Lower leg skin (tissue), 4 donors: ENCODE measurements around the gene APBB2. TPM values are rescaled to one million over a fixed set of nuclear protein-coding genes. Genes with fewer than 3 reads are reported as not detected.

Source experiments
- DNase-seq, 2 donors: peaks; one replicate each; pipeline ENCODE4 v3.0.0-alpha.2; 2019; ENCODE audit warnings: low spot score in 2 of 2
- H3K4me3 ChIP-seq: fragments of 200-600 bp; sonication (generic); 2 replicates; pipeline ENCODE4 v1.5.1; 2017; ENCODE audit warnings: mild to moderate bottlenecking, low read depth; ENCODE audit not compliant: poor library complexity, severe bottlenecking
- POLR2A ChIP-seq, 2 donors: fragments of 450-650 bp; IDR thresholded peaks; one replicate each; pipeline ENCODE4 v1.6.1; 2016 to 2017; ENCODE audit warnings: antibody characterized with exemption in 2 of 2, mild to moderate bottlenecking in 1 of 2, moderate library complexity in 1 of 2
- WGBS, 2 donors: methylation state at CpG; one replicate each; pipeline ENCODE4 v1.1.5; 2018; 5-methylcytosine and 5-hydroxymethylcytosine counted together
- intact Hi-C: fragments of 100-400 bp; cut with DNase I; formaldehyde crosslinking; loops from one replicate; pipeline ENCODE4 v1.15.0; 2023; ENCODE audit warnings: low total_unique reads
- total RNA-seq, 4 donors: library from RNA; depleted of rRNA; stranded (reverse); fragments of >200 nt; gene quantifications; one replicate each; pipeline ENCODE4 v1.1.0, GENCODE V29; 2016
- TF ChIP-seq, protein P1 (sequence below), 3 donors: fragments of 450-650 bp; IDR thresholded peaks; one replicate each; pipeline ENCODE4 v1.5.1; 2016; ENCODE audit warnings: antibody characterized with exemption in 3 of 3, mild to moderate bottlenecking in 3 of 3, moderate library complexity in 2 of 3

Gene APBB2
- total RNA-seq, 4 donors from 2014 or later, result 24.0 to 49.2 (median 43.3) TPM

DNA sequence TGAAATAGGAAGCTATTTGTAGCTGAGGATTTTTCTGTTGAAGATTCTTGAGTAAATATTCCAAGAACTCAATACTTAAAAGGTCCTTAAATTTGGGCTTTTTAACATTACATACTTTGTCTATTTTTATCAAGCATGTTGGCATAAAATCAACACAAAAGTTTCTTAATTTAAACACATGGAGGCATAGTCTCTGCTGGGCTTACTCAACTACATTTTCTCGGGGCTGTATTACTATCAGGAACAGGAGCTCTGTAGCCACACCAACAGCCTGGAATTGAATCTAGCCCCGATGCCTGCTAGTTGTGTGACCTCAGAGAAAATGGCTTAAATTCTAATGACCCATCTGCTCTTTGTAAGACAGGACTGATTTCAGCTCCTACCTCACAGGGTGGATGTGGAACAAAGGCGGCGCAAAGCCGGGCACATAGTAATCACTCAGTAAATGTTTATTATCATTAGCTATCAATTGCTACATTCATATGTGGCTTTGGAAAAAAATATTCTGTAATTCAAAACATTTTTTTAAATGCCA, 257.6 kb downstream of the APBB2 start:
- 69 to 85% methylated on average over 5 of the region's 5 CpGs for WGBS, 2 donors
- intact Hi-C loops, result no loop called here
- H3K4me3 ChIP-seq, result no peak overlapping the region
- no peak for DNase-seq
- TF ChIP-seq, protein P1, sequence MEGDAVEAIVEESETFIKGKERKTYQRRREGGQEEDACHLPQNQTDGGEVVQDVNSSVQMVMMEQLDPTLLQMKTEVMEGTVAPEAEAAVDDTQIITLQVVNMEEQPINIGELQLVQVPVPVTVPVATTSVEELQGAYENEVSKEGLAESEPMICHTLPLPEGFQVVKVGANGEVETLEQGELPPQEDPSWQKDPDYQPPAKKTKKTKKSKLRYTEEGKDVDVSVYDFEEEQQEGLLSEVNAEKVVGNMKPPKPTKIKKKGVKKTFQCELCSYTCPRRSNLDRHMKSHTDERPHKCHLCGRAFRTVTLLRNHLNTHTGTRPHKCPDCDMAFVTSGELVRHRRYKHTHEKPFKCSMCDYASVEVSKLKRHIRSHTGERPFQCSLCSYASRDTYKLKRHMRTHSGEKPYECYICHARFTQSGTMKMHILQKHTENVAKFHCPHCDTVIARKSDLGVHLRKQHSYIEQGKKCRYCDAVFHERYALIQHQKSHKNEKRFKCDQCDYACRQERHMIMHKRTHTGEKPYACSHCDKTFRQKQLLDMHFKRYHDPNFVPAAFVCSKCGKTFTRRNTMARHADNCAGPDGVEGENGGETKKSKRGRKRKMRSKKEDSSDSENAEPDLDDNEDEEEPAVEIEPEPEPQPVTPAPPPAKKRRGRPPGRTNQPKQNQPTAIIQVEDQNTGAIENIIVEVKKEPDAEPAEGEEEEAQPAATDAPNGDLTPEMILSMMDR (IDR thresholded peaks at IDR 0.05), result no peak
- TF ChIP-seq POLR2A (IDR thresholded peaks at IDR 0.05), result no peak

DNA sequence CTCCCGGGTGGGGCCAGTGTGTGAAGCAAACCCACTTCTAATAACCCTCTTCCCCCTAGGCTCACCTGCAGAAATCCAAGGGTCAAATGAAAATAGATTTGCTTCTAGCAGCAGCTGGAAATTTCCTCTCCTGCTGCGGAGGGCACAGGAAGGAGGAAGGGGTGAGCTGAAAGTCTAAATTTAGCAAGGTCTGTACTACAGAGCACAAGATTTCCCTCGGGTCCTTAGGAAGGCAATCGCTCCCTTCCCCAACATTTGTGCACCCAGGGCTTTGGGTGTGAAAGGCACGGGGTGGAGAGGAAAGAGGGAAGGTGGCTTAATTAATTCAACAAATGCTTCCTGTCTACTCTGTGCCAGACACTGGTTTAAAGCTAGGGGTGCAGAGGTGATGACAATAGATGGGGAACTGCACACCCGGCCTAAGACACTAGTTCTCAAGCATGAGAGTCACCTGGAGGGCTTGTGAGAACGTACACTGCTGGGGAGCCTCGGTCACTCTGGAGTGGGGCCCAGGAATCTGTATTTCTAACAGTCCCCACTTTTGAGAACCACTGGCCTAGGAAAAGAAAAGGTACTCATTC, 260.2 kb downstream of the APBB2 start:
- DNase-seq, result no peak
- WGBS, 2 donors, result 46 to 61% methylated on average over 8 of the region's 8 CpGs
- intact Hi-C loops, result no loop called here

DNA sequence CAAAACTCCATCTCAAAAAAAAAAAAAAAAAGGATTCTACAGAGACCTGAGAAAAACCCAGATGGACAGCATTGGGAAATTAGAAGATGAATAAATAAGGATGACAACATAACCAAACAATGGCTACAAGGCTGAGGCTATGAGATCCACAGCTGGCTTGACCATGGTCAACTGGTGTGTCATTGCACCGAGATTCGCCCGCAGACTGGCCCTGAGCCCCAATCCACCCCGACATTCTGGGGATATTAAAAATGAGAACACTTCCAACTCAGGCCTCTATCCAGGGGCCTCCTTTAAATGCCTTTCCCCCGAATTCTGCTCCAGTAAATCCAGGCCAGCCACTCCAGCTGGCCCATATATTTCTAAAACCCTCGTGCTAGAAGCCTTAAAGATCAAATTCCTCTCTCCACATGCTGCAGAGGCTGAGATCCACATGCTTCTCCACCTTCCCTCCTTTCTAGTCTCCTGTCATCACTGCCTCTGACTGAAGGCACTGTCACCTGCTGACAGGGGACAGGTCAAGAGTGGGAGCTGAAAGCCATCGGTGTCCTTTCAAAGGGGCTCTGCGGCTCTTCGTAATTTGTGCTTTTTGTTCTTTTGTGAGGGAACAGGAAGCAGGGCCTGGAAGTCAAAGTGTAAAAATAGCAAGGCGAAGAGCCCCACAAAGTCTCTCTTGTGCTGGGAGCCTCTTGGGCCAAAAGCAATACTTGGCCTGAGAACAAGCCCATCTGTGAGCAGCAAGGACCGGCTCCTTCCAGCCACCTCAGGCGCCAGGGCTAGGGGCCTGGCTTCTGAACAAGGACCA, 260.9 kb downstream of the APBB2 start:
- intact Hi-C loops, result no loop called here
- H3K4me3 ChIP-seq, result no peak overlapping the region
- TF ChIP-seq, protein P1 (IDR thresholded peaks at IDR 0.05), result no peak
- TF ChIP-seq POLR2A (IDR thresholded peaks at IDR 0.05), result no peak
- no peak for DNase-seq
- 55 to 71% methylated on average over 12 of the region's 12 CpGs for WGBS, 2 donors

More for the DNA sequence above, 260.2 kb downstream of the APBB2 start:
- no peak overlapping the region for H3K4me3 ChIP-seq
- TF ChIP-seq POLR2A (IDR thresholded peaks at IDR 0.05), result no peak
- TF ChIP-seq, protein P1 (IDR thresholded peaks at IDR 0.05), result no peak

DNA sequence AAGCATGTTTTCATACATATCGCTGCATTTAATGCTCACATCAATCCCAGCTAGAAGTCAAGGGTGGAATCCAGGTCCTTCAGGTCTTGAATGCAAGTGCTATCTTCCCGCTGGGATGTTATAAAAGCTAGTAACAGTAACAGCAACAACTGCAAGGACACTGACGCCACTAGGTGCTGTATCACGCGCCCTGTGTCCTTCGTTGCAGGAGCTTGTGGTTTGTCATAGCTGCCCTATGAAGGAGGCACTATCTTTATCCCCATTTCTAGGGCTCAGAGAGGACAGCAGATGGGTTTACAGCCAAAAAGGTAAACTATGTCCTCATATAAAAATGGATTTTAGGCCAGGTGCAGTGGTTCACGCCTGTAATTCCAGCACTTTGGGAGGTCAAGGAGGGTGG, 261.7 kb downstream of the APBB2 start:
- no peak for DNase-seq
- intact Hi-C loops, result no loop called here
- no peak for TF ChIP-seq POLR2A (IDR thresholded peaks at IDR 0.05)
- TF ChIP-seq, protein P1 (IDR thresholded peaks at IDR 0.05), result no peak
- H3K4me3 ChIP-seq, result no peak overlapping the region
- WGBS, 2 donors, result 96% methylated on average over 7 of the region's 7 CpGs

DNA sequence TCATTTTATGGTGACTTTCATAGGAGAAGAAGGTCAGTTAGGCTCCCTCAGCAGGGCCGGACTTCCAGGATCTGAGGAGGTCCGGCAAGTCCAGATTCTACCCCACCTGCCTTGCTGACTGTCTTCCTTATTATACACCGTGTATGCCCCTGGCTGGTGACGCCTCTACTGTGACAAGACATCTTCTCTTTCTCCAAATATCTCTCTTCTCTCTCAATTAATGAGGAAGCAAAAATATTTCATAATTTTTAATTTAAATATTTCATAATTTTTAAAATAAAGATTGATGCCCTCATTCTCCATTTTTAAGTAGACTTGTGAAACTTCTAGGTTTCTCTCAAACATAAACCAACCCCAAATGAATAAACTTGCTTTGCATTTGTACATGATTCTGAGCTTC, 262.1 kb downstream of the APBB2 start:
- WGBS, 2 donors, result 93 to 96% methylated on average over 4 of the region's 4 CpGs
- no peak overlapping the region for H3K4me3 ChIP-seq
- intact Hi-C loops, result no loop called here
- TF ChIP-seq, protein P1 (IDR thresholded peaks at IDR 0.05), result no peak
- TF ChIP-seq POLR2A (IDR thresholded peaks at IDR 0.05), result no peak
- DNase-seq, result no peak
